ENCODE data around the gene CDH4.

Gene CDH4

DNA sequence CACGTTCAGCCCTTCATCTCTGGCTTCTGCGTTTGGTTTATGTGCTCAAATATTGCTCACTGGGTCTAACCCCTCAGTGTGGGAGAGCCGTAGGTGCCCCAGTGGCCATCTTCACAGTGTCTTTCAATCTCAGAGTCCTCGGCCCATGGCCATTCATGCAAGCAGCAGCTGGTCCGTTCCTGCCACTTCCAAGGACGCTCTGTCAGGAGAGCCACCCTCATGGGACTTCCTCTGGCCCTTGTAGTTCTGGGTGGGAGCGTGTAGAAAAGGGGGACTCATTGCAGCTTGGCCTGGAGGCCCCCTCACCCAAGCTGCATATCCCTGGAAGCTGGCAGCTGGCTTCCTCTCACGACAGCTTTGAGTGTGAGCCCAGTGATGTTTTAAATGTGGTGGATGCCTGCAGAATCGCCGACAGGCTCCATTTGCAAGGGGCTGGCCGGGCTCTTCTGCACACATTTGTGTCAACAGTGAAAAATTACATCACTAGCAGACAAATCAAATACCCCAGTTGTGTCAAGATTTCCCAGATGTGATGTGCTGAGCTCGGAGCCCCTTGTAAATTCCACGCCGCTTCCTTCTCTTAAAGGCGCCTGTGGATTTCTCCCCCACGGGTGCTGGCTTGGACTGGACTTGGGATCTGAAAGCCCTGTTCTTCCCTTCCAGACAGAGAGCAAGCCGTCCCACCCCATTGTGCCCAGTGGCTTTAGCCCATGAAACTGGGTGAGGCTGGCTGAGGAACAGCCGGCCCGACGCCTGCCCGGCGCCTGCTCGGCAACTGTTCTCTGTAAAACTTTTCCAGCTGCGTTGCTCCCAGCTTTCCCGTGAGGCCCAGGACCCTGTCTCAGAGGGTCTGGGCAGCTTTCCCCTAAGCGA lies 453.6 kb downstream of the CDH4 start:
- DNase-seq (ENCODE audit: low read depth, low spot score): no peak

DNA sequence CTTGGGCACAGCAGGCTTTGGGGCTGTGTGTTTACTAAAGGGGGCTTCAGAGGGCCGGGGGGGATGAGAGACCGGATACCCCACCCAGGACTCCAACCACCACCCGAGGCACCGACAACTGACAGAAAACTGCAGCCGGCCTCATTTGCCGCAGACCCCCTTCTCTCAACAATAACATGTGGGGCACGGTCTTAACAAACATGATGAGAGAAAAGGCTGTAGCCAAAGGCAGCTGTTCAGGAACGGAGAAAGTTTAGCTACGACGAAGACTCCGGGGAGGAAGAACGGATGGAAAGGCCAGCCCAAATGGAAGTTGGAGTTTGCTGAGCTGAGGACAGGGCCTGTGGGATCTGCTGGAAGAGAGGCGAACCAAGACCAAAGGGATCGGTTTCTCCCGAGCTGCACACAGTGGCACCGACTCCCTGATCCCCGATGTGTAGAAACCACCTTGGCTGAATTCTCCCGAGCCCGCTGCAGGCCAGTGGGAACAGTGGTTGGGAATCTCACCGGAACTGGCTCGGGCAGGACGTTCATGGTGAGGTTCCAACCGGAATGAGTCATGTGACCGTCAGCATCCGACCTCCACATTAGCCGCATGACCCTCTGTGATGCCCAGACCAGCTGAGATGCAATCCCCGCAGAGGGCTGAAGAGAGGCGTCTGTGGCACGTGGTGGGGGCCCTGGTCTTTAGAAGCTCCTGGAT lies 454.3 kb downstream of the CDH4 start:
- no peak for DNase-seq (ENCODE audit: low read depth, low spot score)

DNA sequence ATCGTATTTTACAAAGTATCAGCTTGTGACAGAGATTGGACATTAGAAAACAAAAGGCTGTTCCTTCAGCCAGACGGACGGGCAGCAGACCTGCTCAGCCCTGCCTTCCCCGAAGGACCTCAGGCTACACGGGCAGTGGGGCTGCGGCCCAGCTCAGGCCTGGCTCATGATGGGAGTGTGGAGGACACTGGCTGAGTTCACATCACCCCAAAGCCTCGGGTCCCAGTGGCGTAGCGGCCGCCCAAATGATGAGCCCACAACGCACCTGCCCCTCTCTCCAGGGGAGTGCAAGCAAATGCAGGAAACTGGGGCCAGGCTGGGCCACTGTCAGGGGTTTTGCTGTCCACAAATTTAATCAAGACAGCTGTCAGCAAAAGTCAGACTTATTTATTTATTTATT lies 456.8 kb downstream of the CDH4 start:
- no peak for DNase-seq (ENCODE audit: low read depth, low spot score)

DNA sequence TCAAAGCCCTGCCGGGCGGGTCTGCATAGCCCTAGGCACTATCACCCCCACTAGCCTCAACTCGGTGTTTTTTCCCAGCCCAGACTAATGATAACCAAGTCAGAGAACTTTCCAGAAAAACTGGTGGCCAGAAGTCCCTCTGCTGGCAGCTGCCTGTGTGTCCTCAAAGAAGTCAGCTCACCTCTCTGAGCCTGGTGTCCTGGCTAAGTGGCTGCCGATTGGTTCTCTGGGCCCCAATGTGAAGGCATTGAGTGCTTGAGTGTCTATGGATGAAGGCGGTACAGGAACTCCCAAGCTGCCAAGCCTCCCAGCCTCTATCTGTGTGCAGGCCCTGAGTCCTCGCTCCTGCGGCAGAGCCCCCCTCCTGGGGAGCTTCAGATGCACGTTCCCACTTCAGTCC lies 458.0 kb downstream of the CDH4 start:
- DNase-seq (ENCODE audit: low read depth, low spot score): no peak

DNA sequence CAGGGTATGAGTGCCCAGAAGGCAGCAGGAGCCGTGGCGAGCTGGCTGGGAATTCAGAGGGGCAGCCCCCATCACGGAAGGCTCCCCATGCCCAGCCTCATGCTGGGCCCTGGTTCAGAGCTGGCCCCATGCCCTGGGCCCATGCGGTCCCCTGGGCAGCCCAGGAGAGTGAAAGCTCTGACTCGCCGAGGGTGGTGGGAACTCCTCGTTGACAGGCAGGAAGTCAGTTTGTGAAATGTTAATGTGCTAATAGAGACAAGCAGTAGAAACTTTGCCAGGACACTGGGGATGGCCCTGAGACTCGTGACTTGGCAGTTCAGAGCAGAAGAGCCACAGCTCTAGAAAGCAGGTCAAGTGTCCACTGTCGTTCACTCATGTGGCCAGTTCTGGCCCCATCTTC lies 460.6 kb downstream of the CDH4 start:
- DNase-seq (ENCODE audit: low read depth, low spot score): no peak

DNA sequence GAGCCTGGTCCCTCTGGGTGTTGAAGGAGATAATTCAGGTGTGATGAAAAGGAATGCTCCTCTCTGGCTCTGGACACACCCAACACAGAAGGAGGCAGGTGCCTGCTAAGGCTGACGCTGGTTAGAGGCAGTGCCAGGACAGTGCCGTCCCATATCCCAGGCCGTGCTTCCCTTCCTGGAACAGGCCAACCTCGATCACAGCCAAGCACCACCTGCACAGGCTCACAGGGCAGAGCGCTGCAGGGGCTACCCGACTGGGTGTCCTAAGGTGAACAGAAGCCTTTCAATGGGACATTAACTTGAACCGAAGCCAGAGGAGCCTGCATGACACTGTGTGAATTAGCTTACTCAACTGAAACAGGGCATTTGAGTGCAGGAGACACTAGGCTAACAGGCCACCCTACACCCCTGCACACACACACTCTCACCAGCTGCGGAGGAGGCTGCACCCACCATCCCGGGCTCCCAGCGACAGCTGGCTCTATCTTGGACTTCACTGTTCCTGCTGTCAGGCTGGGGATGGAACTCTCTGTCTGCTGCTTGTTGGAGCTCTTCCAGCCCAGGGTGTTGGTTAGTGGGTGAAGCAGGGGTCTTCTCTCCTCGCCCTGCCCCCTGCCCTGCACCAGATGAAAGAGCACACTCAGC lies 466.4 kb downstream of the CDH4 start:
- DNase-seq (ENCODE audit: low read depth, low spot score): no peak

DNA sequence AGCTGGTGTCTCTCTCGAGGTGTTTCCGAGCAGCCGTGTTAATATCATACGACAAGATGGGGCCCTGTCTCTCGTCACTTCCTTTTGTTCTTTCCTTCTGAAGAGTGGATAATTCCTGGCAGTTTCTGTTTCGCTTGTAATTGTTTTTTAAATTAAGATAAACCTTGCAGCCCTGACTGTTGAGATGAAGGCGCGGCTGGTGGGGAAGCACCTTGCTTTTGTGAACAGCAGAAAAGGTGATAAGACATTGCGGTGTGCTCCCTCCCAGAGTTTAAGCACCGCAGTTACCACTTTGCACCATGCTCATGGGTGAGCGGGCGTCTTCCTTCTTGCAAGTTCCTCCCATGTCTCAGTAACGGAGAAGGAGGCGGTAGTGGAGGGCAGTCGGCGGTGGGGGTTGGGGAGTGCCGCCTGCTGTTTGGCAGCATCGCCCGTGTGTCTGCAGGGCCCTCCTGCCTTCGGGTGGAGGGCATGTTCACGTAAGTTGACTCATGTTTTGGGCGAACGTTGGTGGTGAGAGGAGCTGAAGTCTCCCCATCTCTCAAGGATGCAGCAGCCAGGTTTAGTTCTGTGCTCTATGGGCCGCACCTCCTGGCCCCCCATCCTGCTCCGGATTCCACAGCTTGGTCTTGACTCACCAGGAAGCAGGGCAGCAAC lies 467.8 kb downstream of the CDH4 start:
- no peak for DNase-seq (ENCODE audit: low read depth, low spot score)

DNA sequence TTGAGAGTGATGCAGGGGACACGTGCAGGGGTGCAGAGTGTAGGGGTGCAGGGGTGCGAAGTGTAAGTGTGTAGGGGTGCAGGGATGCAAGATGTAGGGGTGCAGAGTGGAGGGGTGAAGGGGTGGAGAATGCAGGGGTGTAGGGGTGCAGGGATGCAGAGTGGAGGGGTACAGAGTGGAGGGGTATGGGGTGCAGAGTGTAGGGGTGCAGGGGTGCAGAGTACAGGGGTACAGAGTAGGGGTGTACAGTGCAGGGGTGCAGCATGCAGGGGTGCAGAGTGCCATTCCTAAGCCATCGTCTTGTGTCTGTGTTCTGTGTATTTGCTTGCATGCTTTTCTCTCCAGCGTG lies 468.3 kb downstream of the CDH4 start:
- no peak for DNase-seq (ENCODE audit: low read depth, low spot score)

DNA sequence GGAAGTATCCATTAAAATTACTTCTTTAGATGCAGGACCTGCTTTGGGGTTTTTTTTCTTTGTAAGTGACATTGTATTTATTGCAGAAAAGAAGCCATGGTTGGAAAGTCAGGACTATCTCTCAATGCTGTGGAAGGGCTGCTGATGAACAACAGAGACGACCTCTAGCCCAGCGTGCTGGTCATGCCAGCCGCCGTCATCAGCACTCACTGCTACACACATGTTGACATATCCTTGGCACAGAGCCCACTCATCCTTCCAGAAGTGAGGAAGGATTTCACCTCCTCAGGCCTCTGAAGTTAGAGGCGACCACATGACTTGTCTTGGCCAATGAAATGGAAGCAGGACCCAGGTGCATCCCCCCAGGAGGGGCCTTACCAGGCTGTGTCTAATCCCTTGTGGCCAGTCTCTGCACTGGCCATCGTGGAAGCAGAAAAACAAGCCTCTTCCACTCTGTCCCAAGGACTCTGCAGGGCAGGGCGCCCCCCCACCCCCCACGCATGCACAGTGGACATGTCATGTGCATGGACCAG lies 470.2 kb downstream of the CDH4 start:
- DNase-seq (ENCODE audit: low read depth, low spot score): no peak

DNA sequence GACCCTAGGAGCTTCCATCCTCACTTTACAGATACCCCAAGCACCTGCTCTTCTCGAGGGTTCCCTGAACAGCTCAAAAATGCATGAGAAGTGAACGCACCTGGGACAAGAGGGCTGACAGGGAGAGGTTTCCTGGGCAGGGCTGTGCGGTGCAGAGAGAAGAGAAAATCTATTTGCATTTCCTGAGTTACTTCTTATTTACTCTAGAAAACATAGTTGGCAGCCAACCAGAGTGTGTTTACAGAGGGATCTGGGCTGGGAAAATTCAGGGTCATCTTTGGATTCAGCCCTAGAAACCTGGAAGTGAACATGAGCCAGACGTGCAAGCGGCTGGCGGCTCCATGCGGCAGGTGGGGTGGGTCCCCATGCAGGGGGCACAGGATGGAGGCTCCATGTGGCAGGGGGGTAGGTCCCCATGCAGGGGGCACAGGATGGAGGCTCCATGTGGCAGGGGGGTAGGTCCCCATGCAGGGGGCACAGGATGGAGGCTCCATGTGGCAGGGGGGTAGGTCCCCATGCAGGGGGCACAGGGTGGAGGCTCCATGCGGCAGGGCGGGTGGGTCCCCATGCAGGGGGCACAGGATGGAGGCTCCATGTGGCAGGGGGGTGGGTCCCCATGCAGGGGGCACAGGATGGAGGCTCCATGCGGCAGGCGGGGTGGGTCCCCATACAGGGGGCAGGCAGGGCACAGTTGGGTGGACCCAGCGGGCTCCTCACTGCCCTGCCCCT lies 471.6 kb downstream of the CDH4 start:
- DNase-seq (ENCODE audit: low read depth, low spot score): no peak

DNA sequence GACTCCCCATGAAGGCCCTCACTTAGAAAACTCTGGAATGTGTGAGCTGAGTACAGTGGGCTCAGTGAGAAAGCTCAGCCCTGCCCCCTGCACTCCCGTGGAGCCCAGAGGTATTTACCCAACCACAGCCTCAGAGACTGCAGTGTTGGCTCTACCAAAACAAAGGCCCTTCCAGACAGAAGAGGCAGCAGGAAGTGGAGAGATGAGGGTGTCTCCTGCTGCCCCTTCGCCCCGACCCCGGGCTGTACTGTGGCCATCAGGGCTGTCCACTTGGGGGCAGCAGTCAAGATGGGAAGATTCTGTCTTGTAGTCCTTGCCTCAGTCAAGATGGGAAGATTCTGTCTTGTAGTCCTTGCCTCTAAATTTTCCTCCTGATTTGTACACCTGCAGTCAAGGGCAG lies 472.3 kb downstream of the CDH4 start:
- peak; percentile 17 for DNase-seq (ENCODE audit: low read depth, low spot score)

DNA sequence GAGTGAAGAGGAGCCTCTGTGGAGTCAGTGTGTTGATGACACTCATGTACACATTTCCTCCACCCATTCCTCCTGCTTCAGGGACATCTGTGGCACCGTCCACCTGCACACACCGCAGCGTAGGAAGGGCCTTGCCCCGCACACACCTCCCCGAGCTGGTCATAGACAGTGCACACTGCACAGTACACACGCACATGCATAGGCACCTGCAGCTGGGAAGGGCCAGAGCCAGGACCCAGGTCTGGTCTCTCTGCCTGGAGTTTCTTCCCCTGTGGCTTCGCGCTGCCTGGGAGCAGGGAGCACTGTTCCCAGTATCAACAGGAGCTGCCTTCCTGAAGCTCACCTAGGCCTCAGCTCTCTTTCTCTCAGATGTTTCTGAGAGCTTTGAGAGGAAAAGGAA lies 473.1 kb downstream of the CDH4 start:
- DNase-seq (ENCODE audit: low read depth, low spot score): no peak

DNA sequence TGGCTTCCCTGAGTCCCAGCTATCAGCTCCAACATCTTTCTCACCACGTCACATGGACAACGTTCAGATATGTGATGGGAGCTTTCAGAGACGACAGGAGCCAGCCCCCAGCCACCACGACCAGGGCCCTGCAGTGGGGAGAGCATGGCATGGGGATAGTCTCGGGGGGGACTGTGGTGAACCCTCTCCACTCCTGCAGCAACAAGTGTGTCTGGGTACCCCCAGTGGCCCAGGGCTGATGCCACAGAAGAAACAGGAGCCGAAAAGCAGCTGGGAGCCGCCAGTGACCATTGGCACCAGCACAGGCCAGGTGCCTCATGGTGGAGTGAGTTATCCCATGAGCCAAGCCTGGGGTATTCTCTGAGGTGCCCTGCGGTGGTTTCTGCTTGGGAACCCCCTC lies 473.9 kb downstream of the CDH4 start:
- no peak for DNase-seq (ENCODE audit: low read depth, low spot score)

DNA sequence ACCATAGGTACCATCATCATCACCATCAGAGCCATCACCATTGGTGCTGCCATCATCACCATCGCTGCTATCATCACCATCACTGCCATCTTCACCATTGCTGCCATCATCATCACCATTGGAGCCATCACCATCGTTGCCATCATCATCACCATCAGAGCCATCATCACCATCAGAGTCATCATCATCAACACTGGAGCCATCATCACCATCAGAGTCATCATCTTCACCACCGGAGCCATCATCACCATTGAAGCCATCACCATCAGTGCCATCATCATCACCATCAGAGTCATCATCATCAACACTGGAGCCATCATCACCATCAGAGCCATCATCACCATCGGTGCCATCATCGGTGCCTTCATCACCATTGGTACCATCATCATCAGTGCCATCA lies 474.9 kb downstream of the CDH4 start:
- no peak for DNase-seq (ENCODE audit: low read depth, low spot score)

DNA sequence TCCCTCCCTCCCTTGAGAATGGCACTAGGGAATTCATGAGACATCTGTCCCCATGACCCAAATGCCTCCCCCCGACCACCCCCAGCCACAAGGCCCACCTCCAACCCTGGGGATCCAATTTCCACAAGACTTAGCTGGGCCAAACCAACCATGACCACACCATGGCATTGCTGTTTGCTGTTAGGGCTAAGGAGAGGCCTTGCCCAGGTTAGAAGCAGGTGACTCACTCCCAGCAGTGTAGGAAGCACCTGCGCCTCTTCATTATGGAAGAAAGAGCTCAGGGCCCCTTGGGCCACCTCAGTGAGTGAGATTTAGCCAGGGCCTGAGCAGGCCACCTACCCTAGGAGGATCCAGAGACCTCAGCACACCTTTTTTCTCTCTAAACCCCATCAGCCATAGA lies 475.7 kb downstream of the CDH4 start:
- DNase-seq (ENCODE audit: low read depth, low spot score): no peak

DNA sequence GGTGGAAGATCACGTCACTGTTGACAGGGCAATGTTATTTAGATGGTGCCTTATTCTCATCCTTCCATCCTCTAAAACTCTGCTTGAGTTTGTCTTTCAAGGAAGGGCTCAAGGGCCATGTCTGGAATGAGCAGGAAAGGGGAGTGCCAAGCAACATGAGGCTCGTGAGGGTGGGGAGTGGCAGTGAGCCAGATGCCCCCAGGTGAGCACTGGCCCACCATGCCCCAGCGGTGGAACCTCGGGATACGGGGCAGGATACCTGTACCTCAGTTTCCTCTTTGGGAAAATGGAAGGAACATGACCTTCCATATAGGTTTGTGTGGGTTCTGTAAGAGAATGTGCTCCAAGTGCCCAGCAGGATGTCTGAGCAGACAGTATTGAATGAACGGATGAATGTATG lies 476.3 kb downstream of the CDH4 start:
- DNase-seq (ENCODE audit: low read depth, low spot score): no peak

DNA sequence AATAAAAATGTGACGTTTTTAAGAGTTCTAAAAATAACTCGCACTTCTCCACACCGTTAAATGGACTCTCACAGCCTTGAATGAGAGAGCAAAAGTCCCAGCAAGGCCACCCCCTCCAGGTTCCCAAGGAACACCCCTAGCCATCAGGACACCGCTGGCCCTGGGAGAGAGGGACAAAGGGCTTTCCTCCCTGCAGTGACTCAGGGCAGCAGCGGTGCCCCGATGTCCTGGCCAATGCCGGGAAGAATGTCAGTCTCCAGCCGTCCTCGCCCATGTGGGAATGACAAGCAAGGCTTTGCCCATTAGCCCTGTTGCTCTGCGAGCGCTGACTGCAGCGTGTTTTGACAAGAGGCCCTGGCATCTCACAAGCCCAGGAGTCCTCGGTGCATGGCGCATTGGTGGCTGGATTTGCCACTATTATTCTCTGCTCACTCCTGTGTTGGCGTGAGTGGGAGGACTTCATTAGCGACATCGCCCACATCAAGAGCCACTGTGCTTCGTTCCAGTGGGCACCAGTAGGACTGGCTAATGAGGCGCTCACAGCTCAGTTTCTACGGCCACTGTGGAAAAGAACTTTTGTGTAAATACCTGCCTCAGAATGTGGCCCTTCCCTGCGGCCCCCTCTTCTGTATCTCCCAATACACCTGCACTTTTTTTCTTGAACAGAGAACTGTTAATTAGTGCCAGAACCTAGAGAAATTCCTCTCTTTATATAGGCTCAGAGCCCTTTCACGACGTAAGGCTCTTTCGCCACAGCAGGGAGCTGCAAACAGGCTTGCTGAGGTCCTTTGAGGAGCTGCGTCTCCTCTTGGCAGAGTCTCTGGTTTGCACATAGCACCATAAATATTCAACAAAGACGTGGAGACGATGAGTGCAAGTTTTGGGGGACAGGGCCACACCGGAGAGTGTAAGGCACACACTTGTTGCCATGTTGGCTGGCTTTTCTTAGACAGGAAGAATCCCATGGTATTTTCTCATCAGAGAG lies 477.0 kb downstream of the CDH4 start:
- no peak for DNase-seq (ENCODE audit: low read depth, low spot score)

DNA sequence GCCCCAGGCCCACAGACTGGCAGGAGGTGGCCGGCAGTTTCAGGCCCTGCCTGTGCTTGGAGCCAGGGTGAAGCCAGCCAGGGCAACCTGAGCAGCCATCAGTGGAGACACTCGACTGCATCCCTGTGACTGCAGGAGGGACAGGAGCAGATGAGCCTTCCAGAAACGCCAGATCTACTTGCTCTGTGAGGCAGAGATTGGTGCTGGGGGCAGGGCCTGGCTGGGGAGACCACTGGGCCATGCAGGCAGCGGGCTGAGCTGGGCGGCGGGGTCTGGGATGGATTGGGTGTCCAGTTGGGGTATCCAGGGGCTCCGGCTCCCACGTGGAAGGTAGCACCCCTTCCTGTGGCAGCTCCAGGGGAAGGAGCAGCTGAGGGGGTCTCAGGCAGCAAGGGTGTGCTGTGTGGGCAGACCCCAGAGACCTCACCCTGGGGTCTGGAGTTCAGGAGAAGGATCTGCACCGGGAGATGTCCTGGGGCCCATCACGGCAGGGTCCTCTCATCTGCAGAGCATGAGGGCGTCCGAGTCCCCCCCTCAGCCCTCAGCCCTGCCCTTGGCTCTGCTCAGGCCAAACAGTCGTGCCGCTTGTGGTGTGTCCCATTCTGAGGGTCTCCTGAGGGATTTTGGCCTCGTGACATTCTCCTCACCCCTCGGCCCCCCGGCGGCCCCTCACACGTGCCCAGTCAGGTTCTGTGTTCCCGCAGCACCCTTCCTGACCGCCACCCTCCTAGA lies 478.7 kb downstream of the CDH4 start:
- no peak for DNase-seq (ENCODE audit: low read depth, low spot score)

DNA sequence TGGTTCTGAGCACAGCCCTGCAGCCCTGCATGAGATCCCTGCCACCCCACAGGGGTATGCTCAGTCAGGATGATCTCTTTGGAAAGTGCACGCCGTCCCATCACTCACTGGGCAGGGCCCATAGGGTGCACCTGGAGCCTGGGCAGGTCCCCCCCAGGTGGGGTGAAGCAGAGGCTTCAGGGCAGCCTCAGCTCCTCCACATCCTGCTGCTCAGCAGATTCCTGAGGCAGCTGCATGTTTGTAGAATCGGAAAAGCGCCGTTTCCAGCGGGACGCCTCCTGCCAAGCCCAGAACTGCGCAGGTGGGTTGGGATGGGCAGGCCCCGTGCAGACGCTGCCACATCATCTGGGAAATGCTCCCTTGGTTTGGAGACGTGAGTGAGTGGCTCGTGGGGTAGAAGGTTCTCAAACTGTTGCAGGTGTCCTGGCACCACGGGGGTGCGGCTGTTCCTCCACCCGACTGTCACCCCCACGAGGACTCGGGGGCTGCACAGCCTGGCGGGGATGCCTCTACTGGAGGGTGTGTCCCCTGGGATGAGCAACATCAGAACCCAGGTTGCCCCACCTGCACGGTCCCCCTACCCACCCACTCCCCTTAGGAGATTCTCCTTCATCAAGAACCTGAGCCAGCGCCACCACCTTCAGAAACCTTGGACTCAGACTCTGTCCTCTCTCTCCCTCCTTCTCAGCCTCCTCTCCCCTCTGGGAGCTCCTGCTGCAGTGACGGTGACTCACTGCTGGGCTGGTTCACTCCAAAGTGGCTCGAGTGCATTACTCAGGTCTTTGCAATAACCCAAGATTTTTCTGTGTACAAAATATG lies 479.5 kb downstream of the CDH4 start:
- DNase-seq (ENCODE audit: low read depth, low spot score): no peak
